ENCODE data around the gene STK4.

The STK4 gene

GRCh38 chr20:45101333-45101850, 135.1 kb downstream of the STK4 start:
- no peak for DNase-seq (ENCODE audit: low spot score in 2 of 2)
- Mint-ChIP-seq H3K4me1 (peaks cover 18% of the 10 kb centered on the region), H3K9me3 (no peaks in the 10 kb centered on the region), H3K27ac (no peak overlapping the region), H3K4me3 (peak overlapping the region; percentile 13), H3K36me3 (peaks cover 5% of the 10 kb centered on the region)
- ATAC-seq = no peak

- H3K4me1 Mint-ChIP-seq = peaks cover 8% of the 10 kb centered on the region
- H3K36me3 Mint-ChIP-seq = no peaks in the 10 kb centered on the region
- H3K4me3 Mint-ChIP-seq = no peak overlapping the region
- H3K9me3 Mint-ChIP-seq = no peaks in the 10 kb centered on the region
- ATAC-seq = no peak
- no peak for DNase-seq (ENCODE audit: low spot score in 2 of 2)
- no peak overlapping the region for H3K27ac Mint-ChIP-seq
Observed at GRCh38 chr20:45103072-45103471, 136.8 kb downstream of the STK4 start.

- Mint-ChIP-seq H3K4me3 (no peak overlapping the region), H3K4me1 (peaks cover 8% of the 10 kb centered on the region), H3K9me3 (no peaks in the 10 kb centered on the region), H3K27ac (no peak overlapping the region), H3K36me3 (no peaks in the 10 kb centered on the region)
- DNase-seq (ENCODE audit: low spot score in 2 of 2) = no peak
- ATAC-seq = no peak
Observed at GRCh38 chr20:45104786-45105185, 138.5 kb downstream of the STK4 start.

- ATAC-seq = no peak
- H3K27ac Mint-ChIP-seq = no peak overlapping the region
- H3K4me3 Mint-ChIP-seq = no peak overlapping the region
- H3K36me3 Mint-ChIP-seq = no peaks in the 10 kb centered on the region
- H3K9me3 Mint-ChIP-seq = no peaks in the 10 kb centered on the region
- DNase-seq (ENCODE audit: low spot score in 2 of 2) = no peak
- peaks cover 8% of the 10 kb centered on the region for H3K4me1 Mint-ChIP-seq
Observed at GRCh38 chr20:45105317-45105716, 139.0 kb downstream of the STK4 start.

GRCh38 chr20:45109634-45110033, 143.3 kb downstream of the STK4 start:
- Mint-ChIP-seq H3K36me3 (no peaks in the 10 kb centered on the region), H3K27ac (no peak overlapping the region), H3K4me1 (peaks cover 8% of the 10 kb centered on the region), H3K9me3 (no peaks in the 10 kb centered on the region), H3K4me3 (no peak overlapping the region)
- ATAC-seq = no peak
- DNase-seq (ENCODE audit: low spot score in 2 of 2) = peak in 1 of 2 donors; percentile 45

GRCh38 chr20:45110301-45110700, 144.0 kb downstream of the STK4 start:
- ATAC-seq (no peak), DNase-seq (ENCODE audit: low spot score in 2 of 2) (no peak)
- Mint-ChIP-seq H3K27ac (no peak overlapping the region), H3K4me1 (peaks cover 15% of the 10 kb centered on the region), H3K4me3 (no peak overlapping the region), H3K36me3 (no peaks in the 10 kb centered on the region), H3K9me3 (no peaks in the 10 kb centered on the region)

- no peaks in the 10 kb centered on the region for H3K9me3 Mint-ChIP-seq
- ATAC-seq (no peak), DNase-seq (ENCODE audit: low spot score in 2 of 2) (peak in 1 of 2 donors; percentile 28)
- no peaks in the 10 kb centered on the region for H3K36me3 Mint-ChIP-seq
- no peak overlapping the region for H3K27ac Mint-ChIP-seq
- H3K4me3 Mint-ChIP-seq = no peak overlapping the region
- H3K4me1 Mint-ChIP-seq = peaks cover 24% of the 10 kb centered on the region
Observed at GRCh38 chr20:45111285-45111684, 145.0 kb downstream of the STK4 start.

- H3K4me3 Mint-ChIP-seq = no peak overlapping the region
- no peaks in the 10 kb centered on the region for H3K9me3 Mint-ChIP-seq
- H3K27ac Mint-ChIP-seq = no peak overlapping the region
- peaks cover 30% of the 10 kb centered on the region for H3K4me1 Mint-ChIP-seq
- no peak for ATAC-seq
- peak in 1 of 2 donors; percentile 51 for DNase-seq (ENCODE audit: low spot score in 2 of 2)
- no peaks in the 10 kb centered on the region for H3K36me3 Mint-ChIP-seq
Observed at GRCh38 chr20:45111799-45112471, 145.6 kb downstream of the STK4 start.

- no peak for ATAC-seq
- Mint-ChIP-seq H3K36me3 (no peaks in the 10 kb centered on the region), H3K9me3 (no peaks in the 10 kb centered on the region), H3K27ac (no peak overlapping the region), H3K4me1 (peaks cover 30% of the 10 kb centered on the region), H3K4me3 (peak overlapping the region; percentile 32)
- no peak for DNase-seq (ENCODE audit: low spot score in 2 of 2)
Observed at GRCh38 chr20:45112754-45113153, 146.4 kb downstream of the STK4 start.

- peak overlapping the region; percentile 18 for H3K27ac Mint-ChIP-seq
- peaks cover 30% of the 10 kb centered on the region for H3K4me1 Mint-ChIP-seq
- H3K9me3 Mint-ChIP-seq = no peaks in the 10 kb centered on the region
- no peaks in the 10 kb centered on the region for H3K36me3 Mint-ChIP-seq
- H3K4me3 Mint-ChIP-seq = peak overlapping the region; percentile 58
- DNase-seq (ENCODE audit: low spot score in 2 of 2) (peak in 1 of 2 donors; percentile 17), ATAC-seq (no peak)
Observed at GRCh38 chr20:45113865-45114264, 147.6 kb downstream of the STK4 start.

- DNase-seq (ENCODE audit: low spot score in 2 of 2) = peak in 1 of 2 donors; percentile 50
- peak within 1 kb of the TSS; percentile 18 for H3K27ac Mint-ChIP-seq
- no peaks in the 10 kb centered on the region for H3K36me3 Mint-ChIP-seq
- peaks cover 30% of the 10 kb centered on the region for H3K4me1 Mint-ChIP-seq
- peak; percentile 86 for ATAC-seq
- H3K9me3 Mint-ChIP-seq = no peaks in the 10 kb centered on the region
- peak within 1 kb of the TSS; percentile 58 for H3K4me3 Mint-ChIP-seq
Observed at GRCh38 chr20:45114465-45115385, 148.4 kb downstream of the STK4 start, which contains the start of gene WFDC5. Gene WFDC5 (minus strand): TSS chr20:45115174. CDS start chr20:45115083, 91 bp downstream.

GRCh38 chr20:45115386-45115774, 149.1 kb downstream of the STK4 start:
- peak in 1 of 2 donors; percentile 33 for DNase-seq (ENCODE audit: low spot score in 2 of 2)
- Mint-ChIP-seq H3K36me3 (no peaks in the 10 kb centered on the region), H3K27ac (no peak overlapping the region), H3K9me3 (no peaks in the 10 kb centered on the region), H3K4me1 (peaks cover 30% of the 10 kb centered on the region), H3K4me3 (peak overlapping the region; percentile 58)
- no peak for ATAC-seq

GRCh38 chr20:45115829-45116228, 149.5 kb downstream of the STK4 start:
- no peaks in the 10 kb centered on the region for H3K36me3 Mint-ChIP-seq
- peak in 1 of 2 donors; percentile 39 for DNase-seq (ENCODE audit: low spot score in 2 of 2)
- H3K4me3 Mint-ChIP-seq = peak overlapping the region; percentile 58
- H3K9me3 Mint-ChIP-seq = no peaks in the 10 kb centered on the region
- ATAC-seq = peak; percentile 71
- H3K27ac Mint-ChIP-seq = no peak overlapping the region
- H3K4me1 Mint-ChIP-seq = peaks cover 30% of the 10 kb centered on the region

- Mint-ChIP-seq H3K36me3 (no peaks in the 10 kb centered on the region), H3K4me1 (peaks cover 30% of the 10 kb centered on the region), H3K27ac (no peak overlapping the region)
Observed at GRCh38 chr20:45117581-45117980, 151.3 kb downstream of the STK4 start.

GRCh38 chr20:45118028-45118427, 151.7 kb downstream of the STK4 start:
- Mint-ChIP-seq H3K4me1 (peaks cover 30% of the 10 kb centered on the region), H3K27ac (no peak overlapping the region), H3K36me3 (no peaks in the 10 kb centered on the region), H3K9me3 (no peaks in the 10 kb centered on the region), H3K4me3 (no peak overlapping the region)
- no peak for DNase-seq (ENCODE audit: low spot score in 2 of 2)
- no peak for ATAC-seq

More at GRCh38 chr20:45117581-45117980, 151.3 kb downstream of the STK4 start:
- Mint-ChIP-seq H3K9me3 (no peaks in the 10 kb centered on the region), H3K4me3 (no peak overlapping the region)
- ATAC-seq = no peak
- DNase-seq (ENCODE audit: low spot score in 2 of 2) = no peak

Data from stimulated activated effector memory CD8-positive, alpha-beta T cell treated with anti-CD3 and anti-CD28 coated beads, Interleukin-12 subunit alpha, Interleukin-12 subunit beta, amount 100 ng/mL, for 72 hours (primary cell).